GM19193 (cell line): ENCODE measurements around the gene GIMAP4.

ENCODE experiments used
- POLR2A ChIP-seq: IDR thresholded peaks from 4 replicates; pipeline ENCODE4 v1.6.1; 2011; ENCODE audit not compliant: insufficient read depth, insufficient read length; ENCODE audit errors: extremely low read depth

The GIMAP4 gene

GRCh38 chr7:150569245-150569955 lies 2.2 kb downstream of the GIMAP4 start:
- no peak for TF ChIP-seq POLR2A

GRCh38 chr7:150570556-150571465 lies 3.6 kb downstream of the GIMAP4 start:
- TF ChIP-seq POLR2A: no peak

GRCh38 chr7:150572496-150572895 lies 5.3 kb downstream of the GIMAP4 start:
- TF ChIP-seq POLR2A: no peak

- no peak for TF ChIP-seq POLR2A
Observed at GRCh38 chr7:150580638-150581394, 13.6 kb downstream of the GIMAP4 start.

- TF ChIP-seq POLR2A: no peak
Observed at GRCh38 chr7:150585199-150585598, 18.0 kb downstream of the GIMAP4 start.

- no peak for TF ChIP-seq POLR2A
Observed at GRCh38 chr7:150586068-150586784, 19.0 kb downstream of the GIMAP4 start.

- no peak for TF ChIP-seq POLR2A
Observed at GRCh38 chr7:150586785-150587152, 19.6 kb downstream of the GIMAP4 start.

GRCh38 chr7:150587551-150587950 lies 20.4 kb downstream of the GIMAP4 start:
- TF ChIP-seq POLR2A: no peak

GRCh38 chr7:150594805-150595204 lies 27.6 kb downstream of the GIMAP4 start:
- TF ChIP-seq POLR2A: no peak

- no peak for TF ChIP-seq POLR2A
Observed at GRCh38 chr7:150595361-150595760, 28.2 kb downstream of the GIMAP4 start.

GRCh38 chr7:150610233-150610632 lies 43.0 kb downstream of the GIMAP4 start:
- no peak for TF ChIP-seq POLR2A

GRCh38 chr7:150612925-150613324 lies 45.7 kb downstream of the GIMAP4 start:
- TF ChIP-seq POLR2A: no peak

GRCh38 chr7:150613880-150614279 lies 46.7 kb downstream of the GIMAP4 start:
- TF ChIP-seq POLR2A: no peak

- TF ChIP-seq POLR2A: no peak
Observed at GRCh38 chr7:150620061-150620460, 52.9 kb downstream of the GIMAP4 start.
